GM19099 (cell line): ENCODE measurements around the gene MED13L.

Source experiments
- POLR2A ChIP-seq: IDR thresholded peaks from 3 replicates; pipeline ENCODE4 v1.6.1; 2011; ENCODE audit warnings: low read depth; ENCODE audit not compliant: insufficient read length; ENCODE audit errors: extremely low read depth

The MED13L gene

DNA sequence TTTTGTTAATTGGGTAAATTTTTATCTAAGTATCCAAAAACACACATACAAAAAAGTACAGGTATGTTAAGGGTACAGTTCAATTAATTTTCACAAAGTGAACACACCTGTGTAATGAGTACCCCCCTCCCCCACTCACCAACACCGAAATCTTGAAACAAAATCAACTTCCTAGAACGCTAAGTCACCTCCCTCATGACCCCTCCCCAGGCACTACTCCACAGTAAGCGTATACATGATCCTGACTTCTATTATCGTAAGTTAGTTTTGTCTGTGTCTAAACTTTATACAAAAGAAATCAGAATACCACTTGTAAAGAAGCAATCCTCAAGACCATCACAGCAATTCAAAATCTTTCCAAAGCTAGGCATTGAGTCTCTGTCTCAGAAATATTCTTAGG lies 100.5 kb downstream of the MED13L start:
- no peak for TF ChIP-seq POLR2A

DNA sequence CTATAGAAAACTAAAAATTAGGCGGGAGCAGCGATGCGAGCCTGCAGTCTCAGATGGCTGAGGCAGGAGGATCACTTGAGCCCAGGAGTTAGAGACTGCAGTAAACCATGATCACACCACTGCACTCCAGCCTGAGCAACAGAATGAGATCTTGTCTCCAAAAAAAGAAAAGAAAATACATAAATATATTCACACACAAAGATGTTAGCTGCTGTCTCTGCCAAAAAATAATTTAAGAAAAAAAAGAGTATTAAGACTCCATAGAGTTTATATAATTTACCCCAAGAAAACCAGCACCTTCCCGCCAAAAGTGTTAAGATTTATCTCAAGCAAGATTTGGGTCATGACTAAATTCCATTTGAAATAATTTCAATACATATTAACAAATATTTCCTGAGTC lies 102.6 kb downstream of the MED13L start:
- no peak for TF ChIP-seq POLR2A

GRCh38 chr12:116174006-116174405 lies 103.5 kb downstream of the MED13L start:
- TF ChIP-seq POLR2A, result no peak

DNA sequence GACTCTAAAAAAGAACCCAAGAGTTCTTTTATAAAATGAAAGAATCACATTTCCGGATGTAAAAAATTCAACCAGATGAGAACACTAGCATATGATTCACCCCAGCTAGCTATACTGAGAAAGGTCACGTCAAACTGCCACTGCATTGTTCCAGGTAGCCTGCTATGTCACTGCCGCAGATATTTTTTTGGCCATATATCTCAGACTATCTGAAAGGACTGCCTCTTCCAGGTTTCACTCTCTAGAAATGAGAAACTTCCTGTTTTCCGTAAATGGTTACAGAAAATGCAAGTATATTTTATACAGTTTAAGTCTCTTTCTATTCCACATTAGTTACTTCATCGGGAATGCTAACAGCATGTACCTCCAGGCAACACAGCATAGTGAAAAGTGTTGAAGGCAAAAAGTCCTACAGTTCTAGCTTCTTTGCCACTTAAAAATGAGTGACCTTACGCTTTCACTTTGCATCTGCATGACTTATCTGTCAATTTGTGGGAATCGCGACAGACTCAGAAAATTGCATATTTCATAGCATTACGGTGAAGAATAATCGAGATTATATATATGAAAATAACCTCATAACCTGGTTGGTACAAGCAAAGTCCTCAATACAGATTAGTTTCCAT lies 105.2 kb downstream of the MED13L start:
- no peak for TF ChIP-seq POLR2A

GRCh38 chr12:116171549-116171948 lies 105.9 kb downstream of the MED13L start:
- no peak for TF ChIP-seq POLR2A

DNA sequence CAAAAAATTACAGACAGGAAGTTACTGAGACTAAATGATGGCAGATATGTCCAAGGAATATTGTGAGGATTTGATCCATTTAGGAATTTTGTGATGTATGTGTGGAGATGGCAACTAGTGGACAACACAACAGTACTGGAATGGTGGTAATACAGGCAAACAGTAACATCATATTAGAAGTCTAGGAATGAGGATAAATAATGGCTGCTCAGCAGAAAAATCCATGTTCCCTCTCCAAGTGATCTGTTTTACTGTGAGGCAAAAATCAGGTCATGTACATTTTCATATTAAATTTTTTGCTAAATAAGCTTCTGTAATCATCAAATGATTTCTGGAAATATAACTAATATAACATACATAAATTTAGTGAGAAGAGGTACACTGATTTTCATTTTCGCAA lies 108.4 kb downstream of the MED13L start:
- TF ChIP-seq POLR2A, result no peak

DNA sequence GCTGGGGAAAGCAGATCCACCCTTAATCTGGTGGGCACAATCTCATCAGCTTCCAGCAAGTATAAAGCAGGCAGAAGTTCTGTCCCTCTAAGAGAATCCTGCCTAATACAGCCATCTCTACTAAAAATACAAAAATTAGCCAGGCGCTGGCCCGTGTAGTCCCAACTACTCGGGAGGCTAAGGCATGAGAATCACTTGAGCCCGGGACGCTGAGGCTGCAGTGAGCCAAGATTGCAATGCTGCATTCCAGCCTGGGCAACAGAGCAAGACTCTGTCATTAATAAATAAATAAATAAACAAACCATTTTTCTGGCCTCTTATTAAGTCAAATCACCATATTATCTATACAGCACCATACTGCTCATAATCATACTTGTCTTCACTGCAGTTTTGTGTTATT lies 111.2 kb downstream of the MED13L start:
- no peak for TF ChIP-seq POLR2A

- TF ChIP-seq POLR2A, result no peak
Measured at GRCh38 chr12:116165036-116165425, 112.5 kb downstream of the MED13L start.

GRCh38 chr12:116164250-116165035 lies 113.0 kb downstream of the MED13L start:
- TF ChIP-seq POLR2A, result no peak

- TF ChIP-seq POLR2A, result no peak
Measured at GRCh38 chr12:116162071-116162470, 115.4 kb downstream of the MED13L start.

- no peak for TF ChIP-seq POLR2A
Measured at GRCh38 chr12:116161588-116161987, 115.9 kb downstream of the MED13L start.

GRCh38 chr12:116160883-116161458 lies 116.5 kb downstream of the MED13L start:
- no peak for TF ChIP-seq POLR2A

GRCh38 chr12:116160231-116160630 lies 117.3 kb downstream of the MED13L start:
- TF ChIP-seq POLR2A, result no peak

GRCh38 chr12:116159593-116160200 lies 117.8 kb downstream of the MED13L start:
- TF ChIP-seq POLR2A, result no peak

GRCh38 chr12:116159175-116159574 lies 118.3 kb downstream of the MED13L start:
- no peak for TF ChIP-seq POLR2A

DNA sequence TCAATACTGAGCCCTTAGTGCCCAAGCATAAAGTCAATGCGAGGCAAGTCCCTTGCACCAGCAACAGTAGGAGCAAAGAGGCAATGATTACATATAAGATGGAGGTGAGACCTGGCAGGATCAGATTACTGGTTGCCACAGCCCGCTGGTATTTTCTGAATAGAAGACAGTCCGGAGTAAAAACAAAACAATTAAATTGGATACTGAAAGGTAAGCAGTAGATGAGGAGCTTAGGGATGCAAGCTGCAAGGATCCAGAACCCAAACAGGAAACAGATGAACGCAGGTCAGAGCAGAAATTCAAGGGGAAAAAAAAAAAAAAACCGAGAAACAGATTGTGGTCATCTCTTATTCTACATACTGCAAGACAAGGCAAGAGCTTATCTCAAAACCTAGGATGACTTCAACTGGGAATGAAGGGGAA lies 119.6 kb downstream of the MED13L start:
- TF ChIP-seq POLR2A, result no peak
